Bronchial epithelial cell (primary cell): Measurements from ENCODE around the gene C9orf152. TPM values are rescaled to one million over a fixed set of nuclear protein-coding genes. Genes with fewer than 3 reads are reported as not detected.

Experiments
- DNase-seq: peaks from one replicate; pipeline ENCODE4 v3.0.0-alpha.2; 2010; ENCODE audit warnings: low read depth
- FAIRE-seq: peaks from 2 replicates; lab custom pipeline; 2011; peaks lifted over from hg19 to GRCh38; lab: Jason Lieb, UNC
- H3K27me3 ChIP-seq: 2 replicates; pipeline ENCODE4 v1.5.1; 2011; ENCODE audit warnings: low read length; ENCODE audit not compliant: control insufficient read depth, insufficient read depth
- H3K36me3 ChIP-seq: 2 replicates; pipeline ENCODE4 v1.5.1; 2011; ENCODE audit warnings: low read length; ENCODE audit not compliant: control insufficient read depth, insufficient read depth
- H3K4me3 ChIP-seq: 2 replicates; pipeline ENCODE4 v1.5.1; 2011; ENCODE audit warnings: mild to moderate bottlenecking, low read depth, low read length, control low read depth
- total RNA-seq: library from RNA; depleted of rRNA; stranded (reverse); fragments of >200 nt; gene quantifications from 2 replicates; pipeline ENCODE4 v1.2.1, GENCODE V29; 2014
- TF ChIP-seq, protein P1 (sequence below): IDR thresholded peaks from 2 replicates; pipeline ENCODE4 v1.5.1; 2011; ENCODE audit warnings: mild to moderate bottlenecking, moderate library complexity, low read length, control low read depth, inconsistent platforms; ENCODE audit not compliant: insufficient read depth, severe bottlenecking

The C9orf152 gene
- total RNA-seq, 1 donor from 2014 or later = under 0.01 TPM

DNA sequence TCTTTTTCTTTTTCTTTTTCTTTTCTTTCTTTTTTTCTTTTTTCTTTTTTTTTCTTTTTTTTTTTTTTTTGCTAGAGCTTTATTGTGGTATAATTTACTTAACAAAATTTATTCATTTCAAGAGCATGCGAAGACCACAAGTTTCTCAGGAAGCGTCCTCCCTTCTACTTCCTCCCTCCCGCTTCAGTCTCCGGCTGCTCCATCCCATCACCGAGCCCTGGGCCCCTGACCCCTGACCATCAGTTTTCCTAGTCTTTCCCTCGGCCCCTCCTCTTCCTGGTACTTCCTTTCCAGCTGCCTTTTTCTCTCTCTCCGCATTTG is 34.7 kb downstream of the C9orf152 start:
- DNase-seq (no peak), FAIRE-seq (no peak)
- no peak overlapping the region for H3K4me3 ChIP-seq
- no peaks in the 10 kb centered on the region for H3K27me3 ChIP-seq
- TF ChIP-seq, protein P1, sequence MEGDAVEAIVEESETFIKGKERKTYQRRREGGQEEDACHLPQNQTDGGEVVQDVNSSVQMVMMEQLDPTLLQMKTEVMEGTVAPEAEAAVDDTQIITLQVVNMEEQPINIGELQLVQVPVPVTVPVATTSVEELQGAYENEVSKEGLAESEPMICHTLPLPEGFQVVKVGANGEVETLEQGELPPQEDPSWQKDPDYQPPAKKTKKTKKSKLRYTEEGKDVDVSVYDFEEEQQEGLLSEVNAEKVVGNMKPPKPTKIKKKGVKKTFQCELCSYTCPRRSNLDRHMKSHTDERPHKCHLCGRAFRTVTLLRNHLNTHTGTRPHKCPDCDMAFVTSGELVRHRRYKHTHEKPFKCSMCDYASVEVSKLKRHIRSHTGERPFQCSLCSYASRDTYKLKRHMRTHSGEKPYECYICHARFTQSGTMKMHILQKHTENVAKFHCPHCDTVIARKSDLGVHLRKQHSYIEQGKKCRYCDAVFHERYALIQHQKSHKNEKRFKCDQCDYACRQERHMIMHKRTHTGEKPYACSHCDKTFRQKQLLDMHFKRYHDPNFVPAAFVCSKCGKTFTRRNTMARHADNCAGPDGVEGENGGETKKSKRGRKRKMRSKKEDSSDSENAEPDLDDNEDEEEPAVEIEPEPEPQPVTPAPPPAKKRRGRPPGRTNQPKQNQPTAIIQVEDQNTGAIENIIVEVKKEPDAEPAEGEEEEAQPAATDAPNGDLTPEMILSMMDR = no peak
- peaks cover 3% of the 10 kb centered on the region for H3K36me3 ChIP-seq

- H3K36me3 ChIP-seq = peaks cover 3% of the 10 kb centered on the region
- H3K4me3 ChIP-seq = no peak overlapping the region
- TF ChIP-seq, protein P1 = no peak
- FAIRE-seq (no peak), DNase-seq (no peak)
- H3K27me3 ChIP-seq = no peaks in the 10 kb centered on the region
These were observed 37.4 kb downstream of the C9orf152 start for GRCh38 chr9:110170357-110171257.

- H3K27me3 ChIP-seq = no peaks in the 10 kb centered on the region
- peaks cover 3% of the 10 kb centered on the region for H3K36me3 ChIP-seq
- FAIRE-seq (no peak), DNase-seq (no peak)
- TF ChIP-seq, protein P1 = no peak
- H3K4me3 ChIP-seq = no peak overlapping the region
These were observed 39.5 kb downstream of the C9orf152 start for GRCh38 chr9:110168486-110168885.

DNA sequence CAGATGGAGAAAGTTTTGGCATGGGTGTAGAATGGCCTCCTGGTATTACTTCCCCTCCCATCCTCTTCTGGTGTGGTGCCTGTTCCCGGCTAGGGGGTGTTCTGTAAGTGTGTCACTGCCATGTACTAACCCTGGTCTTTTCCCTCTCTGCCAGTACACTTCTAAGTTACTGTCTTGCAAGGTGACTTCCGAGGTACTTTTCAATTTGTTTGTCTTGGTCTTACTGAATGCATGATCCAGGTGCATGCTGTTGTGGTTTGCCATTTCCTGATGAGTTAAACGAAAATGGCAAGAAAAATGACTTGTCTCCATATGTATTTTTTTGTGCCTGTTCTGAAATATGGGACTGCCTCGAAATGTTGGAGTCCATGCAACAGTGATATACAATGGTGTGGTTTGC is 46.0 kb downstream of the C9orf152 start:
- FAIRE-seq (no peak), DNase-seq (no peak)
- Histone ChIP-seq H3K4me3 (no peak overlapping the region), H3K36me3 (no peaks in the 10 kb centered on the region), H3K27me3 (no peaks in the 10 kb centered on the region)
- TF ChIP-seq, protein P1 = no peak

- TF ChIP-seq, protein P1 = no peak
- Histone ChIP-seq H3K4me3 (no peak overlapping the region), H3K27me3 (no peaks in the 10 kb centered on the region), H3K36me3 (no peaks in the 10 kb centered on the region)
- DNase-seq = no peak
- no peak for FAIRE-seq
These were observed 47.3 kb downstream of the C9orf152 start for GRCh38 chr9:110160685-110161084.
